PC-3 (cell line): ENCODE results near the gene KAT7. TPM values are rescaled to one million over a fixed set of nuclear protein-coding genes. Genes with fewer than 3 reads are reported as not detected.

Experiments
- ATAC-seq: fragments of 200-7000 bp; cut with Tn5 transposase; 2 replicates; pipeline ENCODE4 v1.9.1; 2020; ENCODE audit warnings: mild to moderate bottlenecking, moderate library complexity
- BruUV-seq: library from RNA; stranded (reverse); fragments of 400-500 nt; replicated peaks from 2 replicates; lab custom pipeline; 2021; lab: Mats Ljungman, UMichigan
- CTCF ChIA-PET: fragments of 300-600 bp; sonication (Branson Sonifier 250); formaldehyde crosslinking; loops from one replicate; lab custom pipeline; 2022; ENCODE audit warnings: antibody characterized with exemption; lab: Charles Lee
- POLR2A ChIA-PET: fragments of 300-600 bp; sonication (Branson Sonifier 250); formaldehyde crosslinking; loops from one replicate; lab custom pipeline; 2022; ENCODE audit warnings: antibody characterized with exemption; ENCODE audit not compliant: unreplicated experiment; lab: Charles Lee
- DNase-seq: peaks from one replicate; pipeline ENCODE4 v3.0.0-alpha.2; 2015
- H2AFZ ChIP-seq: fragments of 300-600 bp; sonication (generic); 2 replicates; pipeline ENCODE4 v1.6.0; 2016; ENCODE audit warnings: antibody characterized with exemption, low read length
- H3F3A ChIP-seq: fragments of 300-600 bp; sonication (generic); one replicate; pipeline ENCODE4 v1.6.0; 2017; ENCODE audit warnings: antibody characterized with exemption, low read length, control low read depth, mild to moderate bottlenecking; ENCODE audit not compliant: unreplicated experiment
- H3K27ac ChIP-seq: fragments of 300-600 bp; sonication (generic); 2 replicates; pipeline ENCODE4 v1.5.1; 2016; ENCODE audit warnings: mild to moderate bottlenecking, low read length
- H3K27me3 ChIP-seq: fragments of 300-600 bp; sonication (generic); 2 replicates; pipeline ENCODE4 v1.6.1; 2016; ENCODE audit warnings: low read length, mixed read lengths
- H3K36me3 ChIP-seq: fragments of 300-600 bp; sonication (generic); 2 replicates; pipeline ENCODE4 v1.6.1; 2016; ENCODE audit warnings: low read depth, mixed run types, low read length, mixed read lengths
- H3K4me1 ChIP-seq: fragments of 300-600 bp; sonication (generic); 2 replicates; pipeline ENCODE4 v1.5.1; 2016; ENCODE audit warnings: low read length; ENCODE audit not compliant: insufficient read depth
- H3K4me2 ChIP-seq: fragments of 300-600 bp; sonication (generic); 2 replicates; pipeline ENCODE4 v1.6.0; 2016; ENCODE audit warnings: low read length
- H3K4me3 ChIP-seq: fragments of 300-600 bp; sonication (generic); 2 replicates; pipeline ENCODE4 v1.5.1; 2016; ENCODE audit warnings: mild to moderate bottlenecking, low read length, mixed read lengths
- H3K79me2 ChIP-seq: fragments of 300-600 bp; sonication (generic); 2 replicates; pipeline ENCODE4 v1.6.1; 2017; ENCODE audit warnings: low read length, mixed read lengths
- H3K9ac ChIP-seq: fragments of 300-600 bp; sonication (generic); 2 replicates; pipeline ENCODE4 v1.6.0; 2016; ENCODE audit warnings: mild to moderate bottlenecking, low read length
- H3K9me2 ChIP-seq: fragments of 300-600 bp; sonication (generic); replicated peaks from 2 replicates; pipeline ENCODE4 v1.6.1; 2016; ENCODE audit warnings: mixed run types, low read length, mixed read lengths
- H3K9me3 ChIP-seq: fragments of 300-600 bp; sonication (generic); 2 replicates; pipeline ENCODE4 v1.6.1; 2016; ENCODE audit warnings: low read length, mixed read lengths
- H4K20me1 ChIP-seq: fragments of 300-600 bp; sonication (generic); 2 replicates; pipeline ENCODE4 v1.6.1; 2016; ENCODE audit warnings: low read length, mixed read lengths
- CTCF ChIP-seq: fragments of 300-600 bp; sonication (generic); conservative IDR thresholded peaks from 2 replicates; pipeline ENCODE4 v1.5.1; 2017; ENCODE audit warnings: antibody characterized with exemption, low read depth, mild to moderate bottlenecking, low read length
- EZH2 ChIP-seq: fragments of 300-600 bp; sonication (generic); IDR thresholded peaks from one replicate; pipeline ENCODE4 v1.6.1; 2017; ENCODE audit warnings: antibody characterized with exemption, mild to moderate bottlenecking, low read length; ENCODE audit not compliant: unreplicated experiment
- EZH2phosphoT487 ChIP-seq: fragments of 300-600 bp; sonication (generic); IDR thresholded peaks from 2 replicates; pipeline ENCODE4 v1.6.1; 2018; ENCODE audit warnings: mild to moderate bottlenecking, antibody characterized with exemption, low read length, borderline replicate concordance
- intact Hi-C: fragments of 100-400 bp; cut with micrococcal nuclease; formaldehyde crosslinking; loops from 2 replicates; pipeline ENCODE4 v1.9.0; 2023
- total RNA-seq: library from RNA; depleted of rRNA; stranded (reverse); fragments of >200 nt; gene quantifications from 2 replicates; pipeline ENCODE4 v1.2.3, GENCODE V29; 2014

KAT7 gene
- total RNA-seq, 1 experiment from 2014 or later = 39.1 TPM

GRCh38 chr17:49795372-49795771 is 6.9 kb downstream of the KAT7 start:
- Histone ChIP-seq H3K4me2 (no peak overlapping the region), H3K79me2 (peaks cover 60% of the 10 kb centered on the region), H3K9me3 (no peaks in the 10 kb centered on the region), H3K27me3 (no peaks in the 10 kb centered on the region), H3K36me3 (peaks cover 67% of the 10 kb centered on the region), H2AFZ (no peak overlapping the region), H3K9me2 (no peaks in the 10 kb centered on the region), H3K9ac (no peak overlapping the region), H4K20me1 (peaks cover 21% of the 10 kb centered on the region), H3K4me3 (no peak overlapping the region), H3F3A (no peaks in the 10 kb centered on the region), H3K27ac (no peak overlapping the region), H3K4me1 (no peaks in the 10 kb centered on the region)
- ChIA-PET CTCF (no interaction called here), POLR2A (no interaction called here)
- ATAC-seq (no peak), DNase-seq (no peak)
- intact Hi-C loops = no loop called here
- no TSS peak for BruUV-seq
- TF ChIP-seq EZH2phosphoT487 (no peak), CTCF (no peak)

- ATAC-seq = no peak
Measured at GRCh38 chr17:49798182-49798581, 9.7 kb downstream of the KAT7 start.

GRCh38 chr17:49798738-49799137 is 10.3 kb downstream of the KAT7 start:
- Histone ChIP-seq H3K79me2 (peaks cover 38% of the 10 kb centered on the region), H2AFZ (no peak overlapping the region), H3K4me2 (no peak overlapping the region), H4K20me1 (peaks cover 6% of the 10 kb centered on the region; the same call in 1 of the 2 replicates), H3K9ac (no peak overlapping the region), H3K4me1 (no peaks in the 10 kb centered on the region), H3K9me3 (no peaks in the 10 kb centered on the region), H3K9me2 (no peaks in the 10 kb centered on the region), H3F3A (no peaks in the 10 kb centered on the region), H3K4me3 (no peak overlapping the region), H3K27ac (no peak overlapping the region), H3K27me3 (no peaks in the 10 kb centered on the region), H3K36me3 (peaks cover 61% of the 10 kb centered on the region)
- no peak for ATAC-seq
- intact Hi-C loops = no loop called here
- POLR2A ChIA-PET = no interaction called here
- DNase-seq = no peak
- TF ChIP-seq EZH2phosphoT487 (no peak), EZH2 (no peak), CTCF (no peak)
- CTCF ChIA-PET = no interaction called here
- no TSS peak for BruUV-seq

More at GRCh38 chr17:49798182-49798581, 9.7 kb downstream of the KAT7 start:
- DNase-seq = no peak
- TF ChIP-seq EZH2 (no peak), EZH2phosphoT487 (no peak), CTCF (no peak)
- ChIA-PET CTCF (no interaction called here), POLR2A (no interaction called here)
- H4K20me1 ChIP-seq = peaks cover 6% of the 10 kb centered on the region; the same call in 1 of the 2 replicates
- H3K9ac ChIP-seq = no peak overlapping the region
- no peaks in the 10 kb centered on the region for H3F3A ChIP-seq
- H3K27ac ChIP-seq = no peak overlapping the region
- no peaks in the 10 kb centered on the region for H3K9me2 ChIP-seq
- H3K79me2 ChIP-seq = peaks cover 44% of the 10 kb centered on the region
- no peaks in the 10 kb centered on the region for H3K4me1 ChIP-seq
- H3K4me2 ChIP-seq = no peak overlapping the region
- H3K4me3 ChIP-seq = no peak overlapping the region
- no peaks in the 10 kb centered on the region for H3K27me3 ChIP-seq
- BruUV-seq = no TSS peak
- no peaks in the 10 kb centered on the region for H3K9me3 ChIP-seq
- peaks cover 63% of the 10 kb centered on the region for H3K36me3 ChIP-seq
- intact Hi-C loops = no loop called here
- no peak overlapping the region for H2AFZ ChIP-seq
